Measurements from ENCODE around the gene LRRIQ4.

DNA sequence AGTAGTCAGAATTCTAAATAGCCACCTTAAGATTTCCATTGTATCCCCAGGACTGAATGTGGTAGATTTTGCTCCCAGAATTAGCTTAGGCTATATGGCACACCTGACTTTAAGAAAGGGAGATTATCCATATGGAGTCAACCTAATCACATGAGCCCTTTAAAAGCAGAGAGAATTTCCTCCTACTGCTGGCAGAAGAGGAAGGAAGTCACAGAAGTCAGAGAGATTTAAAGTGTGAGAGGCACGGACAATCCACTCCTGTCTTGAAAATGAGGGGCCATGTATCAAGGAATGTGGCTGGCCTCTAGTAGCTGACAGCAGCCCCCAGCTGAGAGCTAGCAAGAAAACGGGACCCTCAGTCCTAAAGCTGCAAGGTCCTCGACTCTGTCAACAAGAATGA lies 30.3 kb downstream of the LRRIQ4 start:
- no peak for TF ChIP-seq CTCF (IDR thresholded peaks at IDR 0.05; ENCODE audit: low read depth, low read length)
- no peak for TF ChIP-seq MAX (IDR thresholded peaks at IDR 0.05; ENCODE audit: low read depth, low read length)
- TF ChIP-seq POLR2A (IDR thresholded peaks at IDR 0.05; ENCODE audit: extremely low read depth, insufficient read length), result no peak
- no peak for TF ChIP-seq MYC (IDR thresholded peaks at IDR 0.05; ENCODE audit: low read depth, low read length)
